BJ (cell line): Measurements from ENCODE around the gene ATP11A. TPM values are rescaled to one million over a fixed set of nuclear protein-coding genes. Genes with fewer than 3 reads are reported as not detected.

Experiments used
- CTCF ChIA-PET: fragments of 350-600 bp; formaldehyde crosslinking; extraction: SDS; loops from one replicate; lab custom pipeline; 2021; ENCODE audit warnings: antibody characterized with exemption, inconsistent platforms; lab: Yijun Ruan, JAX
- POLR2A ChIA-PET: fragments of 300-600 bp; sonication (Branson Sonifier 250); formaldehyde crosslinking; extraction: SDS; loops from one replicate; lab custom pipeline; 2021; ENCODE audit warnings: antibody characterized with exemption; lab: Charles Lee
- DNase-seq: peaks from one replicate; pipeline ENCODE4 v3.0.0-alpha.2; 2011; ENCODE audit warnings: low read depth
- H3K27me3 ChIP-seq: 2 replicates; pipeline ENCODE4 v1.6.0; 2011; ENCODE audit warnings: low read length; ENCODE audit not compliant: control insufficient read depth, insufficient read depth
- H3K36me3 ChIP-seq: 2 replicates; pipeline ENCODE4 v1.5.1; 2011; ENCODE audit warnings: low read length; ENCODE audit not compliant: control insufficient read depth, insufficient read depth
- H3K4me3 ChIP-seq: 2 replicates; pipeline ENCODE4 v1.5.1; 2011; ENCODE audit warnings: low read depth, mild to moderate bottlenecking, control low read depth, low read length
- polyA plus RNA-seq: library from polyadenylated mRNA; depleted of rRNA; stranded (reverse); fragments of >200 nt; gene quantifications from 2 replicates; pipeline ENCODE4 v1.2.3, GENCODE V29; 2011
- TF ChIP-seq, protein P1 (sequence below): IDR thresholded peaks from 2 replicates; pipeline ENCODE4 v1.5.1; 2011; ENCODE audit warnings: low read depth, mild to moderate bottlenecking, control low read depth, inconsistent platforms, low read length, moderate library complexity; ENCODE audit not compliant: insufficient read depth

The ATP11A gene
- polyA plus RNA-seq, 1 experiment: 1.9 TPM

DNA sequence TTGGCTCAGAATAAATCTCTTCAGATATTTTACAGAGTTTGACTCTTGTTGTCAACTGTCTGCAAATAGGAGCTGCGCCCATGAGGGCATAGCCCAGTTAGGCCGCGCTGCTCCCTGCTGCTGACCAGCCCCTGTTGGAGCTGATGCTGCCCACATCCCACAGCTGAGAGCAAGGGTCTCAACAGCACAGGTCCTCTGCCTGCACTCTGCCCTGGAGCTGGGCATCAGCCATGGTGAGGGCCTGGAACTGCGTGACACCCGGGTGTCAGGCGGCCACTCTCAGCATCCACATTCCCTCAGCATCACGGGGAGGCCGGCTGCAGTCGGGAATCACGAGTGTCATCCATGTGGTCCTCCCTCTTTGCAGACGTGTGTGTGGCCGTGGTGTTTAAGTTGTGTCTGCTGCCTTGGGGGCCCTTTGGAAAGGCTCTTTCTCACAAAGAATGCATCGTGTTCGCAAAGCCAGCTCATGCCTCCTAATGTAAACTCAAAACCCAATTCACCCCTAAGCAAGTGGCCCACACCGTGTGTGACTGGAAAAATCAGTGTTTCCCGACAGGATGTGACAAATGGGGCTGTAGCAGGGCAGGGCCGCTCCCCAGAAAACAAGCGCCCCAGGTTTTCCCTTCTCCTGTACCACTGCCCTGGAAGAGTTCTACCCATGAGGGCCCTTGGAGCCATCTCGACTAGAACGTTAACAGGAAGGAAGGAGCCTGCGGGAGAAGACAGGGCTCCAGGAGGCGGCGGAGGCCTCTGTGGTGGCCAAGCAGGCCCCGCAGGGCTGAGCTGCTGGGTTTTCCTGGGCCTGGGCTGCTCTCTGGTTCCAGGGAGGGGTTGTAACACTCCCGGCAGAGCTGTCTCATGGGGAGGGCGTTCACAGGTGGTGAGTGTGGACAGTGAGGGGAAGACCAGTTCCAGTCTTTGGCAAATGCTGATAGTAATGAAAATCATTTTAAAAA lies 20.3 kb downstream of the ATP11A start:
- POLR2A ChIA-PET: no interaction called here

DNA sequence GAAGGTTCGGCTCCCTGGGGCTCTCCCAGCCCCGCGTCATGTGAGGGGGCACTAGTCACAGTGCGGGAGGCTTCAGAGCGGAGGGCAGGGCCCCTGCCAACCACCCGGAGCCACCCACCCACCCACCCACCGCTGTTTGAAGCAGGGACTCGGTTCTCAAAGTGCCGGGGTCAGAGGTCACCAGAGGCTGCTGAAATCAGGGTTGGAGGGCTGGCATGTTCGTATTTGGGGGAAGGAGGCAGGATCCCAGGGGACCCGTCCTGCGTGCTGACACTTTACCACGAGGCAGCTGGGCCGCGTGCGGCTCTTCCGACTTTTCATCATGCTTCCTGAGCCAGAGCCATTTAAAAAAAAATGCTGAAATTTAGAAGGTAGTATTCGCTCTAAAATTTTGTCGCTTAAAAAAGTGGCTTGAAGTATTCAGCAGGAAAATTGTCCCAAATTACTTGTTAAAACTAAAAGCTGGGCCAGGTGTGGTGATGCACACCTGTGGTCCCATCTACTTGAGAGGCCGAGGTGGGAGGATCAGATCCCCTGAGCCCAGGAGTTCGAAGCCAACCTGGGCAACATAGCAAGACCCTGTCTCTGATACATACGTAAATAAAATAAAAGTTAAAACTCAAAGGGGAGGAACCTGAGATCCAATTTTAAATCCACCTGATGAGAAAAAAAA lies 21.2 kb downstream of the ATP11A start:
- CTCF ChIA-PET: interaction anchor here (0.6 kb wide), 1 partner anchor 1500 kb away, joined by 3 read pairs; no protein-coding TSS in a partner anchor
- POLR2A ChIA-PET: no interaction called here
- TF ChIP-seq, protein P1, sequence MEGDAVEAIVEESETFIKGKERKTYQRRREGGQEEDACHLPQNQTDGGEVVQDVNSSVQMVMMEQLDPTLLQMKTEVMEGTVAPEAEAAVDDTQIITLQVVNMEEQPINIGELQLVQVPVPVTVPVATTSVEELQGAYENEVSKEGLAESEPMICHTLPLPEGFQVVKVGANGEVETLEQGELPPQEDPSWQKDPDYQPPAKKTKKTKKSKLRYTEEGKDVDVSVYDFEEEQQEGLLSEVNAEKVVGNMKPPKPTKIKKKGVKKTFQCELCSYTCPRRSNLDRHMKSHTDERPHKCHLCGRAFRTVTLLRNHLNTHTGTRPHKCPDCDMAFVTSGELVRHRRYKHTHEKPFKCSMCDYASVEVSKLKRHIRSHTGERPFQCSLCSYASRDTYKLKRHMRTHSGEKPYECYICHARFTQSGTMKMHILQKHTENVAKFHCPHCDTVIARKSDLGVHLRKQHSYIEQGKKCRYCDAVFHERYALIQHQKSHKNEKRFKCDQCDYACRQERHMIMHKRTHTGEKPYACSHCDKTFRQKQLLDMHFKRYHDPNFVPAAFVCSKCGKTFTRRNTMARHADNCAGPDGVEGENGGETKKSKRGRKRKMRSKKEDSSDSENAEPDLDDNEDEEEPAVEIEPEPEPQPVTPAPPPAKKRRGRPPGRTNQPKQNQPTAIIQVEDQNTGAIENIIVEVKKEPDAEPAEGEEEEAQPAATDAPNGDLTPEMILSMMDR: no peak

More for the DNA sequence above, 20.3 kb downstream of the ATP11A start:
- Histone ChIP-seq H3K36me3 (peaks cover 1% of the 10 kb centered on the region; the same call in 1 of the 2 replicates), H3K4me3 (no peak overlapping the region), H3K27me3 (no peaks in the 10 kb centered on the region)
- TF ChIP-seq, protein P1: no peak
- no peak for DNase-seq
- CTCF ChIA-PET: interaction anchor here (0.6 to 1.0 kb wide), 3 partner anchors 12 to 1499 kb away, joined by 3 read pairs; no protein-coding TSS in a partner anchor

DNA sequence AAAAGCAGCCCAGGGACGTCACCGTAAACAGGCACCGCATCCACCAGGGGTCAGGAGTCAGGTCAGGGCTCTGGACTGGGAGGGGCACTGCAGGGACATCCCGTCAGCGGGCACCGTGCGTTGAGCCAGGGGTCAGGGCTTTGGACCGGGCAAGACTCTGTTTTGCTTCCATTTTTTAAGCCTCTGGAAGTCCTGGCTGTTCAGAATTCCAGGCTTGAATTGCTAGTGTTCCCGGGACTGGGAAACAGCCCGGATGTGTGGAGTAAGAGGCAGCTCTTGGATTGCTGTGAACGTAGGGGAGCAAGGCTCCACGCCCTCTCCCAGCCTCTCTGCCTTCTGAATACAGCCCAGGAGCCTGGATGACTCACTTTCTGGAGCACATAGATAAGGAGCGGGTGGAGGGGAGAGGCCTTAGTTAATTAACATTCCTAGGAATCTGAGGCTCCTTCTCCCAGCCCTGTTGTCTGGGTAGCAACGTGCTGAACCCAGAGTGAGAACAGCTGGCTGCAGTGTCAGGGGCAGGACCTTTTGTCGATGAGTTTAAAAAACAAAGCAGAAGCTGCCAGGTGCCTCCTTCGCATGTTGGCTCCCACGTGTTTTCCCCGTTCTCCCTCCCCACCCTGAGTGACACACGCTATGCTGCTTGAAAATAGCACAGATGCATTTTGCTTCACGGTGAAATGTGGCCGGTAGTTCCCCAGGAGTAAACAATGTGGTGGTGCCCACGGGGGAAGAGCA lies 21.9 kb downstream of the ATP11A start:
- ChIA-PET CTCF (interaction anchor here (1.0 kb wide), 2 partner anchors 29 to 163 kb away, joined by 3 to 4 read pairs; no protein-coding TSS in a partner anchor), POLR2A (no interaction called here)
- DNase-seq: peak; percentile 94
- Histone ChIP-seq H3K4me3 (peak overlapping the region; percentile 26), H3K36me3 (peaks cover 1% of the 10 kb centered on the region; the same call in 1 of the 2 replicates), H3K27me3 (no peaks in the 10 kb centered on the region)
- TF ChIP-seq, protein P1: peak; percentile 34; the same call in 1 of the 2 replicates

More for the DNA sequence above, 21.2 kb downstream of the ATP11A start:
- Histone ChIP-seq H3K27me3 (no peaks in the 10 kb centered on the region), H3K36me3 (peaks cover 1% of the 10 kb centered on the region; the same call in 1 of the 2 replicates), H3K4me3 (peak overlapping the region; percentile 26)
- no peak for DNase-seq

DNA sequence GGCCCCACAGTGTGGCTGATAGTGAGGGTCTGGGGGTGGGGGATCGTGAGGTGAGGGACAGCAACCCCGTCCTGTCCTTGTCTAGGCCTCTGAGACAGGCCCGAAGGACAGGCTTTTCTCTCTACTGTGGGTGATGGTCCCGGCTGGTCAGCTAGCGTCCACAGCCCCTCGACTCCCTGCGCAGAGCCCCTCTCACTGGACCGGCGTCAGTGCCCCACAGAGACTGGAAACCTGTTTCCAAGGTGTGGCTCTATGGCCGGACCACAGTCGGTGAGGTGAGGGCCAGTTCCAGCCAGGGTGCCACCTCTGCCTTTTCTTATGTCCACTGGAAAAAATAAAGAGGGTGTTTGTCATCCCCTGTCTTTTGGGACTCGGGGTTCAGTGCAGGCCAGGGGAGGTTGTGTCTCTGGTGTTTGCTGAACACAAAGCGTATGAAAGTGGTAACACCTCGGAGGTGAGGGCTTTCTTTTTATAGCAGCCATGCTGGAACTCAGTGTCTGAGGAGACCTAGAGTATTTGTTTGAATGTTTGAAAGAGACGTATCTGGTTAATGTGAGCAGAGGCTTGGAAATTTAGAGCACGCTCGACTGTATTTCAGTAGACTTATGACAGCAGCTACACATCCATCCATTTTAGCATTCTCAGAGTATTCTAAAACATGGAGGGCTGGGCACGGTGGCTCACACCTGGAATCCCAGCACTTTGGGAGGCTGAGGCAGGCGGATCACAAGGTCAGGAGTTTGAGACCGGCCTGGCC lies 22.8 kb downstream of the ATP11A start:
- DNase-seq: no peak
- peaks cover 1% of the 10 kb centered on the region; the same call in 1 of the 2 replicates for H3K36me3 ChIP-seq
- CTCF ChIA-PET: interaction anchor here (1.0 kb wide), 2 partner anchors 28 to 162 kb away, joined by 3 to 4 read pairs; no protein-coding TSS in a partner anchor
- H3K27me3 ChIP-seq: no peaks in the 10 kb centered on the region
- H3K4me3 ChIP-seq: no peak overlapping the region
- TF ChIP-seq, protein P1: no peak
- POLR2A ChIA-PET: no interaction called here
